Activated T-cell treated with anti-CD3 and anti-CD28 coated beads, Interleukin-2, amount 50 U/mL, for 72 hours (primary cell): Measurements from ENCODE around the gene TCTN1. TPM values are rescaled to one million over a fixed set of nuclear protein-coding genes. Genes with fewer than 3 reads are reported as not detected.

Source experiments
- ATAC-seq, 2 donors: fragments of 150-1000 bp; cut with Tn5 transposase; replicated peaks in 1 of 2; 2 replicates each; pipeline ENCODE4 v1.10.0; 2021; ENCODE audit warnings: moderate library complexity in 2 of 2, mild to moderate bottlenecking in 1 of 2
- DNase-seq, 2 donors: peaks; one replicate each; pipeline ENCODE4 v3.0.0; 2021 to 2022; ENCODE audit warnings: mixed read lengths in 1 of 2
- H3K27ac Mint-ChIP-seq: one replicate; pipeline ENCODE4 v1.8.0; 2022; ENCODE audit warnings: mild to moderate bottlenecking, moderate library complexity, mixed read lengths
- H3K27me3 Mint-ChIP-seq: one replicate; pipeline ENCODE4 v1.8.0; 2022; ENCODE audit warnings: low read depth, mixed read lengths
- H3K36me3 Mint-ChIP-seq, 2 donors: one replicate each; pipeline ENCODE4 v1.8.0; 2022; ENCODE audit warnings: mixed read lengths in 2 of 2, mild to moderate bottlenecking in 1 of 2; ENCODE audit not compliant: insufficient read depth in 2 of 2
- H3K4me1 Mint-ChIP-seq: one replicate; pipeline ENCODE4 v1.8.0; 2022; ENCODE audit warnings: low read depth, mixed read lengths
- H3K4me3 Mint-ChIP-seq, 2 donors: one replicate each; pipeline ENCODE4 v1.8.0; 2022; ENCODE audit warnings: mild to moderate bottlenecking in 2 of 2, mixed read lengths in 2 of 2, moderate library complexity in 2 of 2
- H3K9me3 Mint-ChIP-seq, 2 donors: one replicate each; pipeline ENCODE4 v1.8.0; 2022; ENCODE audit warnings: mixed read lengths in 2 of 2
- total RNA-seq, 2 donors: library from RNA; stranded (reverse); gene quantifications; one replicate each; pipeline ENCODE4 v1.2.3, GENCODE V29; 2022

The TCTN1 gene
- total RNA-seq, 2 donors from 2014 or later: 9.7 to 10.0 TPM

- Mint-ChIP-seq H3K4me1 (peaks cover 18% of the 10 kb centered on the region), H3K9me3 (no peaks in the 10 kb centered on the region), H3K36me3 (peaks cover 0 to 8% of the 10 kb centered on the region in 2 donors), H3K4me3 (no peak overlapping the region), H3K27ac (no peak overlapping the region), H3K27me3 (no peaks in the 10 kb centered on the region)
- DNase-seq (no peak), ATAC-seq (no peak)
Observed at GRCh38 chr12:110680032-110680431, 66.1 kb downstream of the TCTN1 start.

GRCh38 chr12:110683888-110684287 is 70.0 kb downstream of the TCTN1 start:
- Mint-ChIP-seq H3K27ac (no peak overlapping the region), H3K9me3 (no peaks in the 10 kb centered on the region), H3K27me3 (no peaks in the 10 kb centered on the region), H3K36me3 (peaks cover 0 to 3% of the 10 kb centered on the region in 2 donors), H3K4me1 (peaks cover 23% of the 10 kb centered on the region), H3K4me3 (no peak overlapping the region)
- DNase-seq (no peak), ATAC-seq (no peak)

- Mint-ChIP-seq H3K27me3 (no peaks in the 10 kb centered on the region), H3K4me1 (peaks cover 24% of the 10 kb centered on the region), H3K36me3 (peaks cover 0 to 3% of the 10 kb centered on the region in 2 donors), H3K9me3 (no peaks in the 10 kb centered on the region), H3K4me3 (no peak overlapping the region), H3K27ac (no peak overlapping the region)
- no peak for ATAC-seq
- no peak for DNase-seq
Observed at GRCh38 chr12:110684312-110684836, 70.4 kb downstream of the TCTN1 start.

- H3K27me3 Mint-ChIP-seq: no peaks in the 10 kb centered on the region
- no peak for DNase-seq
- H3K9me3 Mint-ChIP-seq: no peaks in the 10 kb centered on the region
- no peak for ATAC-seq
- H3K36me3 Mint-ChIP-seq: peaks cover 0 to 4% of the 10 kb centered on the region in 2 donors
- H3K4me3 Mint-ChIP-seq: peak overlapping the region in 1 of 2 donors; percentile 42
- no peak overlapping the region for H3K27ac Mint-ChIP-seq
- H3K4me1 Mint-ChIP-seq: peaks cover 37% of the 10 kb centered on the region
Observed at GRCh38 chr12:110686294-110686903, 72.5 kb downstream of the TCTN1 start.

- no peaks in the 10 kb centered on the region for H3K9me3 Mint-ChIP-seq
- peaks cover 0 to 1% of the 10 kb centered on the region in 2 donors for H3K36me3 Mint-ChIP-seq
- peak overlapping the region; percentile 43 to 82 for H3K4me3 Mint-ChIP-seq
- DNase-seq (no peak), ATAC-seq (no peak)
- H3K27ac Mint-ChIP-seq: no peak overlapping the region
- no peaks in the 10 kb centered on the region for H3K27me3 Mint-ChIP-seq
- peaks cover 37% of the 10 kb centered on the region for H3K4me1 Mint-ChIP-seq
Observed at GRCh38 chr12:110687396-110688169, 73.7 kb downstream of the TCTN1 start.

- peaks cover 43% of the 10 kb centered on the region for H3K4me1 Mint-ChIP-seq
- ATAC-seq: peak; percentile 71 to 73
- H3K27me3 Mint-ChIP-seq: no peaks in the 10 kb centered on the region
- H3K36me3 Mint-ChIP-seq: peaks cover 0 to 1% of the 10 kb centered on the region in 2 donors
- no peaks in the 10 kb centered on the region for H3K9me3 Mint-ChIP-seq
- peak within 1 kb of the TSS; percentile 21 for H3K27ac Mint-ChIP-seq
- peak; percentile 45 to 47 for DNase-seq
- peak within 1 kb of the TSS; percentile 88 to 91 for H3K4me3 Mint-ChIP-seq
Observed at GRCh38 chr12:110688446-110689280, 74.7 kb downstream of the TCTN1 start, which contains the start of gene HVCN1. TSS of gene HVCN1 (minus strand) at chr12:110689115. CDS start at chr12:110683245, 5,870 bp downstream.

GRCh38 chr12:110689281-110690126 is 75.6 kb downstream of the TCTN1 start:
- DNase-seq: peak; percentile 44 to 49
- Mint-ChIP-seq H3K36me3 (peaks cover 0 to 1% of the 10 kb centered on the region in 2 donors), H3K9me3 (no peaks in the 10 kb centered on the region), H3K4me1 (peaks cover 46% of the 10 kb centered on the region), H3K27me3 (no peaks in the 10 kb centered on the region), H3K4me3 (peak overlapping the region; percentile 88 to 91), H3K27ac (peak overlapping the region; percentile 21)
- ATAC-seq: peak; percentile 76 to 78

GRCh38 chr12:110690127-110690430 is 76.2 kb downstream of the TCTN1 start:
- Mint-ChIP-seq H3K9me3 (no peaks in the 10 kb centered on the region), H3K36me3 (peaks cover 0 to 1% of the 10 kb centered on the region in 2 donors), H3K4me3 (peak overlapping the region; percentile 88 to 91), H3K27me3 (no peaks in the 10 kb centered on the region), H3K27ac (peak overlapping the region; percentile 39), H3K4me1 (peaks cover 46% of the 10 kb centered on the region)
- ATAC-seq (no peak), DNase-seq (no peak)

- Mint-ChIP-seq H3K4me3 (no peak overlapping the region), H3K27ac (no peak overlapping the region), H3K4me1 (peaks cover 34% of the 10 kb centered on the region), H3K9me3 (no peaks in the 10 kb centered on the region), H3K27me3 (no peaks in the 10 kb centered on the region), H3K36me3 (peaks cover 0 to 1% of the 10 kb centered on the region in 2 donors)
- no peak for ATAC-seq
- no peak for DNase-seq
Observed at GRCh38 chr12:110693731-110694130, 79.8 kb downstream of the TCTN1 start.

- no peak for ATAC-seq
- no peaks in the 10 kb centered on the region for H3K27me3 Mint-ChIP-seq
- H3K36me3 Mint-ChIP-seq: peaks cover 0 to 1% of the 10 kb centered on the region in 2 donors
- peaks cover 35% of the 10 kb centered on the region for H3K4me1 Mint-ChIP-seq
- H3K4me3 Mint-ChIP-seq: no peak overlapping the region
- no peak for DNase-seq
- no peaks in the 10 kb centered on the region for H3K9me3 Mint-ChIP-seq
- H3K27ac Mint-ChIP-seq: no peak overlapping the region
Observed at GRCh38 chr12:110694330-110694901, 80.5 kb downstream of the TCTN1 start.

GRCh38 chr12:110696283-110696682 is 82.4 kb downstream of the TCTN1 start:
- H3K9me3 Mint-ChIP-seq: no peaks in the 10 kb centered on the region
- no peaks in the 10 kb centered on the region for H3K27me3 Mint-ChIP-seq
- H3K27ac Mint-ChIP-seq: no peak overlapping the region
- no peaks in the 10 kb centered on the region for H3K36me3 Mint-ChIP-seq
- H3K4me1 Mint-ChIP-seq: peaks cover 23% of the 10 kb centered on the region
- ATAC-seq (no peak), DNase-seq (no peak)
- H3K4me3 Mint-ChIP-seq: no peak overlapping the region

- Mint-ChIP-seq H3K27ac (no peak overlapping the region), H3K4me3 (no peak overlapping the region), H3K4me1 (peaks cover 23% of the 10 kb centered on the region), H3K36me3 (no peaks in the 10 kb centered on the region), H3K9me3 (no peaks in the 10 kb centered on the region), H3K27me3 (no peaks in the 10 kb centered on the region)
- ATAC-seq (no peak), DNase-seq (no peak)
Observed at GRCh38 chr12:110697236-110697635, 83.3 kb downstream of the TCTN1 start.
